K562 (cell line): ENCODE measurements around the gene PSMB10. TPM values are rescaled to one million over a fixed set of nuclear protein-coding genes. Genes with fewer than 3 reads are reported as not detected.

ENCODE experiments used
- ATAC-seq: fragments of 200-7000 bp; cut with Tn5 transposase; 3 replicates; pipeline ENCODE4 v1.9.1; 2020; ENCODE audit warnings: moderate library complexity
- BruUV-seq: library from RNA; stranded (reverse); fragments of 400-500 nt; replicated peaks from 2 replicates; lab custom pipeline; 2021; lab: Mats Ljungman, UMichigan
- CTCF ChIA-PET: fragments of 300-600 bp; formaldehyde crosslinking; extraction: SDS; loops from one replicate; lab custom pipeline; 2021; ENCODE audit warnings: low intra/inter-chr PET ratio; lab: Yijun Ruan, JAX
- POLR2A ChIA-PET: fragments of 300-600, 350-650 bp; sonication (Branson Sonifier 250); formaldehyde crosslinking; extraction: SDS; loops from one replicate; lab custom pipeline; 2021; ENCODE audit warnings: antibody characterized with exemption, inconsistent platforms; lab: Yijun Ruan, JAX
- DNase-seq, 4 experiments: peaks; one replicate each; pipeline versions ENCODE4 v3.0.0 to v3.0.0-alpha.2; 2011 to 2018; ENCODE audit warnings: low spot score in 3 of 4, mixed read lengths in 3 of 4; ENCODE audit errors: extremely low read depth in 1 of 4
- FAIRE-seq: peaks from 2 replicates; lab custom pipeline; 2011; peaks lifted over from hg19 to GRCh38; lab: Jason Lieb, UNC
- H2AFZ ChIP-seq: 2 replicates; pipeline ENCODE4 v1.6.0; 2011; ENCODE audit warnings: low read depth, low read length, control low read depth, inconsistent platforms
- H3K27ac ChIP-seq: fragments of 200-600 bp; 3 replicates; pipeline ENCODE4 v1.8.0; 2011; ENCODE audit warnings: low read depth, mild to moderate bottlenecking, control low read depth, inconsistent platforms, low read length, moderate library complexity, mixed read lengths; ENCODE audit errors: extremely low read depth
- H3K27me3 ChIP-seq, 2 experiments: fragments of 300-600 bp in 1 of 2; 2 replicates in 1 of 2; 3 replicates in 1 of 2; pipeline versions ENCODE4 v1.6.0 to v1.8.0; 2011; ENCODE audit warnings: inconsistent platforms in 2 of 2, low read length in 2 of 2, mild to moderate bottlenecking in 1 of 2, mixed read lengths in 1 of 2, moderate library complexity in 1 of 2; ENCODE audit not compliant: control insufficient read depth in 2 of 2, insufficient read depth in 2 of 2
- H3K36me3 ChIP-seq: fragments of 300-600 bp; 3 replicates; pipeline ENCODE4 v1.8.0; 2011; ENCODE audit warnings: mild to moderate bottlenecking, low read length, inconsistent platforms; ENCODE audit not compliant: control insufficient read depth, insufficient read depth
- H3K4me1 ChIP-seq, 2 experiments: fragments of 200-600 bp in 1 of 2; replicated peaks in 1 of 2; 2 replicates in 1 of 2; 3 replicates in 1 of 2; pipeline versions ENCODE4 v1.5.1 to v1.8.0; 2011; ENCODE audit warnings: inconsistent platforms in 2 of 2, low read length in 2 of 2, mild to moderate bottlenecking in 1 of 2, mixed read lengths in 1 of 2, moderate library complexity in 1 of 2; ENCODE audit not compliant: control insufficient read depth in 2 of 2, insufficient read depth in 2 of 2
- H3K4me2 ChIP-seq: 2 replicates; pipeline ENCODE4 v1.6.1; 2011; ENCODE audit warnings: low read length, control low read depth, inconsistent platforms, mixed read lengths; ENCODE audit not compliant: insufficient read depth
- H3K4me3 ChIP-seq: fragments of 200-600 bp; sonication (generic), shearing (Covaris generic); 2 replicates; pipeline ENCODE4 v1.5.1; 2016; ENCODE audit warnings: control low read depth, inconsistent platforms
- H3K79me2 ChIP-seq: fragments of 200-600 bp; 3 replicates; pipeline ENCODE4 v1.8.0; 2011; ENCODE audit warnings: low read length, inconsistent platforms; ENCODE audit not compliant: control insufficient read depth, insufficient read depth
- H3K9ac ChIP-seq, 2 experiments: 2 replicates each; pipeline versions ENCODE4 v1.6.0 to v1.6.1; 2011; ENCODE audit warnings: low read depth in 2 of 2, low read length in 2 of 2, control low read depth in 1 of 2, inconsistent platforms in 1 of 2, mild to moderate bottlenecking in 1 of 2, mixed read lengths in 1 of 2; ENCODE audit not compliant: insufficient read depth in 1 of 2
- H3K9me1 ChIP-seq: one replicate; pipeline ENCODE4 v1.6.0; 2011; ENCODE audit warnings: inconsistent platforms, mild to moderate bottlenecking, low read length, moderate library complexity; ENCODE audit not compliant: control insufficient read depth, insufficient read depth
- H3K9me3 ChIP-seq: replicated peaks from 2 replicates; pipeline ENCODE4 v1.5.1; 2011; ENCODE audit warnings: low read depth, low read length, inconsistent platforms; ENCODE audit not compliant: control insufficient read depth, insufficient read depth
- H4K20me1 ChIP-seq: replicated peaks from 2 replicates; pipeline ENCODE4 v1.6.1; 2011; ENCODE audit warnings: low read length, inconsistent platforms, mixed read lengths; ENCODE audit not compliant: control insufficient read depth, insufficient read depth
- ATF6 ChIP-seq: sonication (generic); formaldehyde crosslinking; IDR thresholded peaks from 2 replicates; pipeline ENCODE4 v1.4.0; 2020; ENCODE audit warnings: mild to moderate bottlenecking, missing genetic modification reagents
- COPS2 ChIP-seq: fragments of 450-650 bp; conservative IDR thresholded peaks from 2 replicates; pipeline ENCODE4 v1.6.1; 2016; ENCODE audit warnings: mild to moderate bottlenecking, moderate library complexity
- KDM4B ChIP-seq, 2 experiments: fragments of 450-650 bp in 1 of 2; sonication (generic) in 1 of 2; IDR thresholded peaks; 2 replicates each; pipeline ENCODE4 v1.6.1; 2016 to 2017; ENCODE audit warnings: borderline replicate concordance in 2 of 2, antibody characterized with exemption in 1 of 2, low read depth in 1 of 2, mild to moderate bottlenecking in 1 of 2
- MAX ChIP-seq: sonication (generic); formaldehyde crosslinking; IDR thresholded peaks from 2 replicates; pipeline ENCODE4 v1.9.0; 2022; ENCODE audit warnings: mild to moderate bottlenecking, missing genetic modification reagents
- RAD21 ChIP-seq, 2 experiments: fragments of 250-450 bp in 1 of 2; fragments of 450-650 bp in 1 of 2; sonication (Bioruptor Pico) in 1 of 2; formaldehyde crosslinking in 1 of 2; IDR thresholded peaks in 1 of 2; conservative IDR thresholded peaks in 1 of 2; 2 replicates each; pipeline versions ENCODE4 v1.4.0 to v1.8.0; 2020 to 2022; ENCODE audit warnings: mild to moderate bottlenecking in 2 of 2, moderate library complexity in 1 of 2
- REST ChIP-seq, 2 experiments: fragments of 450-650 bp; formaldehyde crosslinking in 1 of 2; IDR thresholded peaks; 2 replicates each; pipeline versions ENCODE4 v1.4.0 to v1.6.1; 2014 to 2020; ENCODE audit warnings: mild to moderate bottlenecking in 2 of 2, borderline replicate concordance in 1 of 2, low read depth in 1 of 2
- SMC3 ChIP-seq: conservative IDR thresholded peaks from 2 replicates; pipeline ENCODE4 v1.6.1; 2011; ENCODE audit warnings: low read depth, low read length, improper control_type of control experiment; ENCODE audit not compliant: insufficient read depth
- WGBS: fragments of 100-300 bp; shearing (Covaris generic); methylation state at CpG from one replicate; pipeline ENCODE4 v1.1.6; 2016; ENCODE audit warnings: low coverage, mixed read lengths; ENCODE audit not compliant: insufficient coverage; ENCODE audit errors: missing lambda C conversion rate; 5-methylcytosine and 5-hydroxymethylcytosine counted together
- in situ Hi-C: fragments of 300-500 bp; cut with MboI; formaldehyde crosslinking; loops from 4 replicates; pipeline ENCODE4 v1.15.0; 2018; ENCODE audit warnings: inconsistent platforms, mixed read lengths
- intact Hi-C: fragments of 100-400 bp; cut with micrococcal nuclease; formaldehyde crosslinking; loops from 2 replicates; pipeline ENCODE4 v1.14.2; 2022
- polyA plus RNA-seq, 8 experiments: library from polyadenylated mRNA; depleted of rRNA in 4 of 8; stranded (reverse) in 5 of 8; unstranded in 3 of 8; fragments of >200 nt; fragmentation: Nextera tagmentation in 2 of 8; fragmentation: Illumina TruSeq in 1 of 8; extraction: Ambion mirVana in 2 of 8; extraction: Trizol in 1 of 8; gene quantifications; 2 replicates each; pipeline versions ENCODE4 v1.2.1 to v1.2.3, GENCODE V29; 2011 to 2014; ENCODE audit warnings: inconsistent platforms in 1 of 8, missing spikeins in 1 of 8
- total RNA-seq, 7 experiments: library from RNA; depleted of rRNA in 6 of 7; stranded (reverse); fragments of >200 nt in 6 of 7; fragmentation: Illumina TruSeq in 2 of 7; extraction: Trizol in 2 of 7; gene quantifications; 2 replicates each; pipeline versions ENCODE4 v1.2.1 to v1.2.3, GENCODE V29; 2011 to 2021; ENCODE audit warnings: low replicate concordance in 1 of 7

Gene PSMB10
- total and polyA plus RNA-seq, 9 of the 15 experiments (the other 6 are each of a cell fraction or from before 2014, with no cell fraction given): 11.7 to 105 (median 51.0) TPM

- peak; percentile 36; the same call in 1 of the 2 replicates for TF ChIP-seq MAX
- TF ChIP-seq COPS2: no peak
Measured at GRCh38 chr16:67922221-67922620, 14.4 kb downstream of the PSMB10 start (continued).

- H3K79me2 ChIP-seq: no peaks in the 10 kb centered on the region
- intact Hi-C loops: no loop called here
- no peaks in the 10 kb centered on the region for H3K27me3 ChIP-seq
- no peaks in the 10 kb centered on the region for H3K9me3 ChIP-seq
- 86% methylated on average over 2 of the region's 6 CpGs for WGBS
- H2AFZ ChIP-seq: no peak overlapping the region
- ATAC-seq: peak; percentile 71
- H3K36me3 ChIP-seq: no peaks in the 10 kb centered on the region; the same call in 2 of the 3 replicates
- H3K27ac ChIP-seq: no peak overlapping the region
- BruUV-seq: no TSS peak
- ChIA-PET POLR2A (interaction anchor here (0.7 kb wide), 1 partner anchor 21 kb away, joined by 3 read pairs; no protein-coding TSS in a partner anchor), CTCF (interaction anchor here (1.0 to 1.6 kb wide), 4 partner anchors 9 to 247 kb away, joined by 4 to 10 read pairs (median 6); partner anchors contain the start of gene NRN1L)
- peak in 1 of 4 experiments; percentile 41 for DNase-seq
- H3K9me1 ChIP-seq: peaks cover 7% of the 10 kb centered on the region
- no peak overlapping the region for H3K4me2 ChIP-seq
- peak overlapping the region in 1 of 2 experiments; percentile 39; a peak in 1 of 4 replicates for H3K9ac ChIP-seq
- H3K4me3 ChIP-seq: no peak overlapping the region
- in situ Hi-C loops: loop anchor here (10.0 kb wide), 1 partner anchor 395 kb away; the partner anchor contains the start of gene RIPOR1
- H4K20me1 ChIP-seq: peaks cover 36% of the 10 kb centered on the region
- H3K4me1 ChIP-seq: peaks cover 22 to 28% of the 10 kb centered on the region in 2 experiments
- no peak for FAIRE-seq
- TF ChIP-seq RAD21 (CRISPR knock-in tag; conservative IDR thresholded peaks at IDR 0.05 in 1 of 2, IDR thresholded peaks at IDR 0.05 in 1 of 2): peak in 1 of 2 experiments; percentile 58; a peak in 2 of 4 replicates
- peak; percentile 26; the same call in 1 of the 2 replicates for TF ChIP-seq REST (IDR thresholded peaks at IDR 0.05; ENCODE audit: borderline replicate concordance)
- TF ChIP-seq REST (CRISPR knock-in tag; IDR thresholded peaks at IDR 0.05; ENCODE audit: low read depth): no peak
- no peak for TF ChIP-seq ATF6 (CRISPR knock-in tag)
- TF ChIP-seq KDM4B (IDR thresholded peaks at IDR 0.05; ENCODE audit: borderline replicate concordance in 2 of 2, low read depth in 1 of 2): no peak
- TF ChIP-seq SMC3: peak; percentile 31; the same call in 1 of the 2 replicates
Measured at GRCh38 chr16:67919622-67920221, 16.9 kb downstream of the PSMB10 start.
